HG03097 (cell line): ENCODE data around the gene MDC1.
"Not testable (repeated sequence)": the region's sequence is repeated elsewhere in the genome, so short reads cannot be mapped to it uniquely, and the experiment has no call there.

Experiments used
- ATAC-seq: cut with Tn5 transposase; IDR thresholded peaks from one replicate; pipeline ENCODE4 v1.9.1; 2021; ENCODE audit not compliant: unreplicated experiment, low FRiP score

MDC1 gene

GRCh38 chr6:30717129-30717844 lies at the start of gene MDC1:
MDC1 (minus strand) TSS chr6:30717281; CDS start chr6:30715175, 2,106 bp downstream.
- peak; percentile 61 for ATAC-seq

GRCh38 chr6:30766461-30767157 lies 49.5 kb upstream of the MDC1 start:
- ATAC-seq = no peak

- not testable (repeated sequence) for ATAC-seq
These were observed 48.4 kb upstream of the MDC1 start for GRCh38 chr6:30765495-30765894.

GRCh38 chr6:30764490-30765043 lies 47.5 kb upstream of the MDC1 start:
- ATAC-seq = not testable (repeated sequence)

- ATAC-seq = no peak
These were observed 46.8 kb upstream of the MDC1 start for GRCh38 chr6:30763618-30764489.

GRCh38 chr6:30763155-30763617 lies 46.1 kb upstream of the MDC1 start:
- no peak for ATAC-seq

- no peak for ATAC-seq
These were observed 44.8 kb upstream of the MDC1 start for GRCh38 chr6:30761791-30762429.

- no peak for ATAC-seq
These were observed 43.5 kb upstream of the MDC1 start for GRCh38 chr6:30760549-30760948.

- ATAC-seq = no peak
These were observed 42.6 kb upstream of the MDC1 start for GRCh38 chr6:30759575-30760239.

GRCh38 chr6:30757261-30757904 lies 40.3 kb upstream of the MDC1 start:
- ATAC-seq = no peak

- ATAC-seq = not testable (repeated sequence)
These were observed 39.4 kb upstream of the MDC1 start for GRCh38 chr6:30756405-30757003.

GRCh38 chr6:30754631-30755030 lies 37.5 kb upstream of the MDC1 start:
- no peak for ATAC-seq

GRCh38 chr6:30752157-30752927 lies 35.3 kb upstream of the MDC1 start:
- ATAC-seq = no peak

- ATAC-seq = no peak
These were observed 33.2 kb upstream of the MDC1 start for GRCh38 chr6:30750379-30750668.

- ATAC-seq = no peak
These were observed 32.7 kb upstream of the MDC1 start for GRCh38 chr6:30749554-30750378.

GRCh38 chr6:30748851-30749540 lies 31.9 kb upstream of the MDC1 start:
- no peak for ATAC-seq
